Right lobe of liver (tissue), 4 donors: Measurements from ENCODE around the gene FRMD4A.

ENCODE experiments used
- CTCF ChIP-seq, 4 donors: fragments of 200-600 bp in 3 of 4; fragments of 450-650 bp in 1 of 4; IDR thresholded peaks; one replicate each; pipeline versions ENCODE4 v1.5.1 to v1.8.0; 2016 to 2022; ENCODE audit warnings: antibody characterized with exemption in 4 of 4, mild to moderate bottlenecking in 2 of 4
- POLR2A ChIP-seq: fragments of 450-650 bp; IDR thresholded peaks from one replicate; pipeline ENCODE4 v1.6.1; 2017; ENCODE audit warnings: antibody characterized with exemption, mild to moderate bottlenecking
- donor health status: DM: no; HTN: no; CAD: no.
- donor health status: DM: no; HTN: no; CAD: no.
- donor health status: DM: no; HTN: yes; CAD: no.

- TF ChIP-seq CTCF (IDR thresholded peaks at IDR 0.05): no peak
- no peak for TF ChIP-seq POLR2A
Measured at GRCh38 chr10:13885238-13885990, 445.3 kb downstream of the FRMD4A start.
